PC-3 (cell line): Measurements from ENCODE around the gene LRRFIP1. TPM values are rescaled to one million over a fixed set of nuclear protein-coding genes. Genes with fewer than 3 reads are reported as not detected.
"Not testable (repeated sequence)": the region's sequence is repeated elsewhere in the genome, so short reads cannot be mapped to it uniquely, and the experiment has no call there.

Experiments used
- ATAC-seq: fragments of 200-7000 bp; cut with Tn5 transposase; 2 replicates; pipeline ENCODE4 v1.9.1; 2020; ENCODE audit warnings: mild to moderate bottlenecking, moderate library complexity
- BruUV-seq: library from RNA; stranded (reverse); fragments of 400-500 nt; replicated peaks from 2 replicates; lab custom pipeline; 2021; lab: Mats Ljungman, UMichigan
- CTCF ChIA-PET: fragments of 300-600 bp; sonication (Branson Sonifier 250); formaldehyde crosslinking; loops from one replicate; lab custom pipeline; 2022; ENCODE audit warnings: antibody characterized with exemption; lab: Charles Lee
- POLR2A ChIA-PET: fragments of 300-600 bp; sonication (Branson Sonifier 250); formaldehyde crosslinking; loops from one replicate; lab custom pipeline; 2022; ENCODE audit warnings: antibody characterized with exemption; ENCODE audit not compliant: unreplicated experiment; lab: Charles Lee
- DNase-seq: peaks from one replicate; pipeline ENCODE4 v3.0.0-alpha.2; 2015
- H2AFZ ChIP-seq: fragments of 300-600 bp; sonication (generic); 2 replicates; pipeline ENCODE4 v1.6.0; 2016; ENCODE audit warnings: antibody characterized with exemption, low read length
- H3F3A ChIP-seq: fragments of 300-600 bp; sonication (generic); one replicate; pipeline ENCODE4 v1.6.0; 2017; ENCODE audit warnings: antibody characterized with exemption, low read length, control low read depth, mild to moderate bottlenecking; ENCODE audit not compliant: unreplicated experiment
- H3K27ac ChIP-seq: fragments of 300-600 bp; sonication (generic); 2 replicates; pipeline ENCODE4 v1.5.1; 2016; ENCODE audit warnings: mild to moderate bottlenecking, low read length
- H3K27me3 ChIP-seq: fragments of 300-600 bp; sonication (generic); 2 replicates; pipeline ENCODE4 v1.6.1; 2016; ENCODE audit warnings: low read length, mixed read lengths
- H3K36me3 ChIP-seq: fragments of 300-600 bp; sonication (generic); 2 replicates; pipeline ENCODE4 v1.6.1; 2016; ENCODE audit warnings: low read depth, mixed run types, low read length, mixed read lengths
- H3K4me1 ChIP-seq: fragments of 300-600 bp; sonication (generic); 2 replicates; pipeline ENCODE4 v1.5.1; 2016; ENCODE audit warnings: low read length; ENCODE audit not compliant: insufficient read depth
- H3K4me2 ChIP-seq: fragments of 300-600 bp; sonication (generic); 2 replicates; pipeline ENCODE4 v1.6.0; 2016; ENCODE audit warnings: low read length
- H3K4me3 ChIP-seq: fragments of 300-600 bp; sonication (generic); 2 replicates; pipeline ENCODE4 v1.5.1; 2016; ENCODE audit warnings: mild to moderate bottlenecking, low read length, mixed read lengths
- H3K79me2 ChIP-seq: fragments of 300-600 bp; sonication (generic); 2 replicates; pipeline ENCODE4 v1.6.1; 2017; ENCODE audit warnings: low read length, mixed read lengths
- H3K9ac ChIP-seq: fragments of 300-600 bp; sonication (generic); 2 replicates; pipeline ENCODE4 v1.6.0; 2016; ENCODE audit warnings: mild to moderate bottlenecking, low read length
- H3K9me2 ChIP-seq: fragments of 300-600 bp; sonication (generic); replicated peaks from 2 replicates; pipeline ENCODE4 v1.6.1; 2016; ENCODE audit warnings: mixed run types, low read length, mixed read lengths
- H3K9me3 ChIP-seq: fragments of 300-600 bp; sonication (generic); 2 replicates; pipeline ENCODE4 v1.6.1; 2016; ENCODE audit warnings: low read length, mixed read lengths
- H4K20me1 ChIP-seq: fragments of 300-600 bp; sonication (generic); 2 replicates; pipeline ENCODE4 v1.6.1; 2016; ENCODE audit warnings: low read length, mixed read lengths
- EZH2 ChIP-seq: fragments of 300-600 bp; sonication (generic); IDR thresholded peaks from one replicate; pipeline ENCODE4 v1.6.1; 2017; ENCODE audit warnings: antibody characterized with exemption, mild to moderate bottlenecking, low read length; ENCODE audit not compliant: unreplicated experiment
- EZH2phosphoT487 ChIP-seq: fragments of 300-600 bp; sonication (generic); IDR thresholded peaks from 2 replicates; pipeline ENCODE4 v1.6.1; 2018; ENCODE audit warnings: mild to moderate bottlenecking, antibody characterized with exemption, low read length, borderline replicate concordance
- intact Hi-C: fragments of 100-400 bp; cut with micrococcal nuclease; formaldehyde crosslinking; loops from 2 replicates; pipeline ENCODE4 v1.9.0; 2023
- total RNA-seq: library from RNA; depleted of rRNA; stranded (reverse); fragments of >200 nt; gene quantifications from 2 replicates; pipeline ENCODE4 v1.2.3, GENCODE V29; 2014
- TF ChIP-seq, protein P1 (sequence below): fragments of 300-600 bp; sonication (generic); conservative IDR thresholded peaks from 2 replicates; pipeline ENCODE4 v1.5.1; 2017; ENCODE audit warnings: antibody characterized with exemption, low read depth, mild to moderate bottlenecking, low read length

Gene LRRFIP1
- total RNA-seq, 1 experiment from 2014 or later: 87.8 TPM

DNA sequence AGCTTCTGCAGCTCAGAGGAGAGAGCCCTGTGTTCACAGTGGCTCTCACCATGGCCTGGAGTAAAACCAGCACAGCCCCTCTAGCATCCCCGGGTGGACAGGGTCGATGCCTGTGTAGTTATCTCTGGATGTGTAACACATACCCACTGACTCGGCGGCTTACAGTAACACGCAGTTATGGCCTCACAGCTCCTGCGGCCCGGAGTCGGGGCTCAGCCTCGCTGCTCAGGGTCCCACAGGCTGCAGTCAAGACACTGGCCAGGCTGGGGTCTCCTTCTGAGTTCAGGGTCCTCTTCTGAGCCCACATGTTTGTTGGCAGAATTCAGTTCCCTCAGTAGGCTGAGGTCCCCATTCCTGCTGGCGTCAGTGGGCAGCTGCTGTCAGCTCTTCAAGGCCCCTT, 34.4 kb upstream of the LRRFIP1 start:
- Histone ChIP-seq H3K9ac (no peak overlapping the region), H3K36me3 (no peaks in the 10 kb centered on the region), H2AFZ (no peak overlapping the region), H4K20me1 (0 out of 2 replicates have a peak, but pooled peaks cover 4% of the 10 kb centered on the region), H3K4me1 (peaks cover 13% of the 10 kb centered on the region), H3K9me3 (no peaks in the 10 kb centered on the region), H3K4me3 (no peak overlapping the region), H3K79me2 (peaks cover 21% of the 10 kb centered on the region), H3F3A (no peaks in the 10 kb centered on the region), H3K9me2 (no peaks in the 10 kb centered on the region), H3K27ac (no peak overlapping the region), H3K4me2 (no peak overlapping the region), H3K27me3 (no peaks in the 10 kb centered on the region)
- no TSS peak for BruUV-seq
- POLR2A ChIA-PET: no interaction called here
- no peak for DNase-seq
- CTCF ChIA-PET: no interaction called here
- TF ChIP-seq, protein P1, sequence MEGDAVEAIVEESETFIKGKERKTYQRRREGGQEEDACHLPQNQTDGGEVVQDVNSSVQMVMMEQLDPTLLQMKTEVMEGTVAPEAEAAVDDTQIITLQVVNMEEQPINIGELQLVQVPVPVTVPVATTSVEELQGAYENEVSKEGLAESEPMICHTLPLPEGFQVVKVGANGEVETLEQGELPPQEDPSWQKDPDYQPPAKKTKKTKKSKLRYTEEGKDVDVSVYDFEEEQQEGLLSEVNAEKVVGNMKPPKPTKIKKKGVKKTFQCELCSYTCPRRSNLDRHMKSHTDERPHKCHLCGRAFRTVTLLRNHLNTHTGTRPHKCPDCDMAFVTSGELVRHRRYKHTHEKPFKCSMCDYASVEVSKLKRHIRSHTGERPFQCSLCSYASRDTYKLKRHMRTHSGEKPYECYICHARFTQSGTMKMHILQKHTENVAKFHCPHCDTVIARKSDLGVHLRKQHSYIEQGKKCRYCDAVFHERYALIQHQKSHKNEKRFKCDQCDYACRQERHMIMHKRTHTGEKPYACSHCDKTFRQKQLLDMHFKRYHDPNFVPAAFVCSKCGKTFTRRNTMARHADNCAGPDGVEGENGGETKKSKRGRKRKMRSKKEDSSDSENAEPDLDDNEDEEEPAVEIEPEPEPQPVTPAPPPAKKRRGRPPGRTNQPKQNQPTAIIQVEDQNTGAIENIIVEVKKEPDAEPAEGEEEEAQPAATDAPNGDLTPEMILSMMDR: no peak
- TF ChIP-seq EZH2: no peak
- TF ChIP-seq EZH2phosphoT487: no peak
- no peak for ATAC-seq
- intact Hi-C loops: loop anchor here (10.0 kb wide), 1 partner anchor 72 kb away; no protein-coding TSS in a partner anchor

DNA sequence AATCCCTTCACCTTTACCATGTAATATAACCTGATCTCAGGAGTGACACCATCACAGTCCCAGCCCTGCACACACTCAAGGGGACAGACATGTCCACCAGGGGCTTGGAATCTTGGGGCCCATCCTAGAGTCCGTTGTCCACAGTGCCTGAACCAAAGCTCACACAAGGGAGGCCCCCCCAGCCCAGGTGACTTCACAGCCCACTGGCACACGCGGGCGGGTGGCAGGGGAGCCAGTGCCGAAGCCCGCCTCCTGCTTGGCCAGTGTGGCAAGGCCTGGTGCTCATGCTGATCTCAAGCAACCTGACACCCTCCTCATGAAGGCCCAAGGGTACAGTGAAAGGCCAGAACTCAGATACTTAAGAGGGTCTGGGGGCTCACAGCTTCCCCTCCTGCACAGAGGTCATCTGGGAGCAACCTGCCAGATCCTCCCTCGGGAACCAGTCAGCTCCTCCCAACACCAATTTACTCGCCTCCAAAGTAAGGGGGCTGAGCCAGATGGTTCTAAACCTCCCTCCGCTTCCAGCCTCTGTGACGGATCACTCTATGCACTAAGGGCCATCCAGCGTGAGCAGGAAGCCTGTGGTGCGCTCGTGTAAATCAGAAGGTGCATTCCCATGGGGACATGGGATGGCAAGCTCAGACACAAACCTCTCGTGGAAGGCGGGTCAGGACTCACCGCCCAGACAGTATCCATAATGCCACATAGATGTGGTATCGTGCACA, 33.6 kb upstream of the LRRFIP1 start:
- Histone ChIP-seq H3K9ac (no peak overlapping the region), H3K4me3 (no peak overlapping the region), H3K9me2 (no peaks in the 10 kb centered on the region), H3K27ac (no peak overlapping the region), H2AFZ (no peak overlapping the region), H3F3A (no peaks in the 10 kb centered on the region), H3K4me1 (peaks cover 8% of the 10 kb centered on the region), H3K9me3 (no peaks in the 10 kb centered on the region), H3K4me2 (no peak overlapping the region), H4K20me1 (no peaks in the 10 kb centered on the region), H3K79me2 (peaks cover 14% of the 10 kb centered on the region), H3K27me3 (no peaks in the 10 kb centered on the region), H3K36me3 (no peaks in the 10 kb centered on the region)
- BruUV-seq: no TSS peak
- ATAC-seq (no peak), DNase-seq (no peak)
- intact Hi-C loops: loop anchor here (10.0 kb wide), 1 partner anchor 71 kb away; no protein-coding TSS in a partner anchor
- ChIA-PET POLR2A (no interaction called here), CTCF (no interaction called here)
- TF ChIP-seq, protein P1: no peak
- no peak for TF ChIP-seq EZH2
- TF ChIP-seq EZH2phosphoT487: no peak

DNA sequence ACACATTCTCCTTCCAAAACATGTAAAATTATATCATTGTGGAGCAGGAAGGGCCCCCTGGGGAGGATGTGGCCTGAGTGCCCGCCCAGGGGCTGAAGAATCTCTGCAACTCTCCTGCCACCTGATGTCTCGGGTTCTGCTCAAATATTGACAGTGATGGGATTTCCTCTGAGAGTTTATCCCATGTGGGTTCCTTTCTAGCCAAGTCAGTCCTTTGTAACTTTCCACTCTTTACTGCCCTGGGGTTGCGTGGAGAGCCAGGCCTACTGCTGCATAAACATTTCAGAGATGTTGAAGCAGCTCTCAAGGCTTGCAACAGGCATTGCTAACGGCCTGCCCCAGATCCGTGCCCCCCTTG, 32.9 kb upstream of the LRRFIP1 start:
- H3K9me3 ChIP-seq: no peaks in the 10 kb centered on the region
- no peak overlapping the region for H2AFZ ChIP-seq
- H3K9me2 ChIP-seq: no peaks in the 10 kb centered on the region
- no TSS peak for BruUV-seq
- no peak overlapping the region for H3K4me2 ChIP-seq
- intact Hi-C loops: loop anchor here (10.0 kb wide), 1 partner anchor 70 kb away; no protein-coding TSS in a partner anchor
- no peak overlapping the region for H3K4me3 ChIP-seq
- no peak overlapping the region for H3K27ac ChIP-seq
- ChIA-PET CTCF (no interaction called here), POLR2A (no interaction called here)
- no peak overlapping the region for H3K9ac ChIP-seq
- peaks cover 6% of the 10 kb centered on the region for H3K79me2 ChIP-seq
- no peaks in the 10 kb centered on the region for H3K36me3 ChIP-seq
- no peaks in the 10 kb centered on the region for H3F3A ChIP-seq
- peaks cover 8% of the 10 kb centered on the region for H3K4me1 ChIP-seq
- DNase-seq: no peak
- H4K20me1 ChIP-seq: no peaks in the 10 kb centered on the region
- no peak for ATAC-seq
- no peaks in the 10 kb centered on the region for H3K27me3 ChIP-seq
- TF ChIP-seq, protein P1: no peak
- TF ChIP-seq EZH2phosphoT487 (no peak), EZH2 (no peak)

DNA sequence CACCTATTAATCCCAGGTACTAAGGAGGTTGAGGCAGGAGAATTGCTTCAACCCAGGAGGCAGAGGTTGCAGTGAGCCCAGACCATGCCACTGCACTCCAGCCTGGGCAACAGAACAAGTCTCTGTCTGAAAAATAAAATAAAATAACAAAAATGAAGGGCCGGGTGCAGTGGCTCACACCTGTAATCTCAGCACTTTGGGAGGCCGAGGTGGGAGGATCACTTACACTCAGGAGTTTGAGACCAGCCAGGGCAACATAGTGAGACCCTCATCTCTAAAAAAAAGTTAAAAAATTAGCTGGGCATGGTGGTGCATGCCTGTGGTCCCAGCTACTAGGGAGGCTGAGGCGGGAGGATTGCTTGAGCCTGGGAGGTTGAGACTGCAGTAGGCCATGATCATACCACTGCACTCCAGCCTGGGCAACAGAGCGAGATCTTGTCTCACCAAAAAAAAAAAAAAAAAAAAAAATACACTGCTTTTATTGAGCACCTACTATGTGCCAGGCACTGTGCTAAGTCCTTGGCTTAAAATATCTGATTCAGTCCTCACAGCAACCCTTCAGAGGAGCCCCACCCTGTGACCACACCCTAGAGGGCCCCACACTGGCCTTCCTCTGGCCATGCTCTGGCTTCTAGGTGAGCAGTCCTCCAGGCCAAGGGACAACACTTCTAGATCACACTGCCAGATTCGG, 31.4 kb upstream of the LRRFIP1 start:
- H3K9ac ChIP-seq, BruUV-seq, H3K36me3 ChIP-seq, H3K27ac ChIP-seq, POLR2A ChIA-PET, H3K9me3 ChIP-seq, H3K4me1 ChIP-seq, H3K4me2 ChIP-seq, H2AFZ ChIP-seq, H3F3A ChIP-seq, H4K20me1 ChIP-seq, H3K9me2 ChIP-seq, CTCF ChIA-PET, H3K79me2 ChIP-seq, DNase-seq, H3K27me3 ChIP-seq, H3K4me3 ChIP-seq, ATAC-seq: not testable (repeated sequence)
- intact Hi-C loops: loop anchor here (10.0 kb wide), 1 partner anchor 69 kb away; no protein-coding TSS in a partner anchor
